GM10266 (cell line): ENCODE results near the gene NACC1.

Source experiments
- DNase-seq: peaks from one replicate; pipeline ENCODE4 v3.0.0; 2012; ENCODE audit errors: extremely low spot score
- CTCF ChIP-seq: IDR thresholded peaks from 2 replicates; pipeline ENCODE4 v1.5.1; 2012; ENCODE audit warnings: mild to moderate bottlenecking, low read depth; ENCODE audit not compliant: control insufficient read depth, insufficient read depth; ENCODE audit errors: missing control alignments

NACC1 gene

GRCh38 chr19:13132471-13133180 is 14.6 kb downstream of the NACC1 start:
- no peak for DNase-seq
- TF ChIP-seq CTCF, result no peak

- no peak for TF ChIP-seq CTCF
- DNase-seq, result no peak
Measured at GRCh38 chr19:13133241-13133870, 15.3 kb downstream of the NACC1 start.

GRCh38 chr19:13134626-13135025 is 16.6 kb downstream of the NACC1 start:
- DNase-seq, result no peak
- no peak for TF ChIP-seq CTCF

- DNase-seq, result no peak
- no peak for TF ChIP-seq CTCF
Measured at GRCh38 chr19:13135068-13136062, 17.3 kb downstream of the NACC1 start.

GRCh38 chr19:13137290-13137794 is 19.3 kb downstream of the NACC1 start:
- no peak for DNase-seq
- no peak for TF ChIP-seq CTCF

GRCh38 chr19:13138171-13138915 is 20.3 kb downstream of the NACC1 start:
- no peak for TF ChIP-seq CTCF
- DNase-seq, result no peak
